Astrocyte (in vitro differentiated cells and primary cell): ENCODE measurements around the gene STING1. TPM values are rescaled to one million over a fixed set of nuclear protein-coding genes. Genes with fewer than 3 reads are reported as not detected.
"Not testable (repeated sequence)": the region's sequence is repeated elsewhere in the genome, so short reads cannot be mapped to it uniquely, and the experiment has no call there.

Experiments used
- DNase-seq: peaks from one replicate; pipeline ENCODE4 v3.0.0-alpha.2; 2010; ENCODE audit warnings: low read depth
- FAIRE-seq: peaks from 2 replicates; lab custom pipeline; 2011; peaks lifted over from hg19 to GRCh38; lab: Jason Lieb, UNC
- H2AFZ ChIP-seq: 2 replicates; pipeline ENCODE4 v1.6.0; 2012; ENCODE audit warnings: low read depth, low read length, inconsistent platforms
- H3K27ac ChIP-seq: 2 replicates; pipeline ENCODE4 v1.5.1; 2011; ENCODE audit warnings: low read depth, low read length, inconsistent platforms
- H3K27me3 ChIP-seq: 2 replicates; pipeline ENCODE4 v1.6.0; 2011; ENCODE audit warnings: low read length, inconsistent platforms; ENCODE audit not compliant: insufficient read depth
- H3K36me3 ChIP-seq: 2 replicates; pipeline ENCODE4 v1.5.1; 2011; ENCODE audit warnings: low read length, inconsistent platforms; ENCODE audit not compliant: insufficient read depth
- H3K4me1 ChIP-seq: 2 replicates; pipeline ENCODE4 v1.5.1; 2011; ENCODE audit warnings: low read length, inconsistent platforms; ENCODE audit not compliant: insufficient read depth
- H3K4me2 ChIP-seq: 2 replicates; pipeline ENCODE4 v1.6.0; 2012; ENCODE audit warnings: low read length, inconsistent platforms
- H3K4me3 ChIP-seq: 2 replicates; pipeline ENCODE4 v1.5.1; 2011; ENCODE audit warnings: low read depth, mild to moderate bottlenecking, low read length, inconsistent platforms; ENCODE audit not compliant: insufficient read depth
- H3K79me2 ChIP-seq: 2 replicates; pipeline ENCODE4 v1.6.0; 2012; ENCODE audit warnings: mild to moderate bottlenecking, low read length, inconsistent platforms; ENCODE audit not compliant: insufficient read depth
- H3K9ac ChIP-seq: 2 replicates; pipeline ENCODE4 v1.6.0; 2012; ENCODE audit warnings: mild to moderate bottlenecking, low read length, inconsistent platforms
- H3K9me3 ChIP-seq: 2 replicates; pipeline ENCODE4 v1.5.1; 2012; ENCODE audit warnings: low read depth, mild to moderate bottlenecking, low read length, inconsistent platforms; ENCODE audit not compliant: insufficient read depth
- H4K20me1 ChIP-seq: 2 replicates; pipeline ENCODE4 v1.6.0; 2012; ENCODE audit warnings: low read length, inconsistent platforms; ENCODE audit not compliant: insufficient read depth
- H3K27ac Mint-ChIP-seq: one replicate; pipeline ENCODE4 v1.8.0; 2021; ENCODE audit warnings: mild to moderate bottlenecking, mixed read lengths; ENCODE audit not compliant: unreplicated experiment
- H3K27me3 Mint-ChIP-seq: one replicate; pipeline ENCODE4 v1.8.0; 2021; ENCODE audit warnings: low read depth, mixed read lengths; ENCODE audit not compliant: unreplicated experiment
- H3K36me3 Mint-ChIP-seq: one replicate; pipeline ENCODE4 v1.8.0; 2021; ENCODE audit warnings: low read depth, mixed read lengths; ENCODE audit not compliant: unreplicated experiment
- H3K4me1 Mint-ChIP-seq: one replicate; pipeline ENCODE4 v1.8.0; 2021; ENCODE audit warnings: low read depth, mixed read lengths; ENCODE audit not compliant: unreplicated experiment
- H3K4me3 Mint-ChIP-seq: one replicate; pipeline ENCODE4 v1.8.0; 2021; ENCODE audit warnings: mild to moderate bottlenecking, moderate library complexity, mixed read lengths; ENCODE audit not compliant: unreplicated experiment
- H3K9me3 Mint-ChIP-seq: one replicate; pipeline ENCODE4 v1.8.0; 2021; ENCODE audit warnings: mild to moderate bottlenecking, mixed read lengths; ENCODE audit not compliant: unreplicated experiment
- total RNA-seq: library from RNA; stranded (reverse); gene quantifications from 2 replicates; pipeline ENCODE4 v1.2.1, GENCODE V29; 2021

Gene STING1
- total RNA-seq, 1 donor from 2014 or later = 3.3 TPM

GRCh38 chr5:139527896-139528467 lies 45.4 kb upstream of the STING1 start:
- not testable (repeated sequence) for H3K4me2 ChIP-seq, H4K20me1 ChIP-seq, H3K4me1 ChIP-seq, H3K27ac Mint-ChIP-seq, H3K36me3 ChIP-seq, DNase-seq, FAIRE-seq, H3K9me3 ChIP-seq, H3K4me3 Mint-ChIP-seq, H2AFZ ChIP-seq, H3K36me3 Mint-ChIP-seq, H3K4me1 Mint-ChIP-seq, H3K27ac ChIP-seq, H3K79me2 ChIP-seq, H3K4me3 ChIP-seq, H3K9ac ChIP-seq, H3K27me3 ChIP-seq
- H3K27me3 Mint-ChIP-seq = peaks cover 13% of the 10 kb centered on the region
- H3K9me3 Mint-ChIP-seq = peaks cover 13% of the 10 kb centered on the region

GRCh38 chr5:139527090-139527470 lies 44.5 kb upstream of the STING1 start:
- not testable (repeated sequence) for DNase-seq, FAIRE-seq, H3K9me3 ChIP-seq, H3K27ac ChIP-seq, H3K4me2 ChIP-seq, H3K27ac Mint-ChIP-seq, H3K36me3 ChIP-seq, H4K20me1 ChIP-seq, H3K36me3 Mint-ChIP-seq, H2AFZ ChIP-seq, H3K4me3 Mint-ChIP-seq, H3K9ac ChIP-seq, H3K27me3 ChIP-seq, H3K79me2 ChIP-seq, H3K4me1 ChIP-seq, H3K4me1 Mint-ChIP-seq, H3K4me3 ChIP-seq
- Mint-ChIP-seq H3K9me3 (peaks cover 13% of the 10 kb centered on the region), H3K27me3 (peaks cover 17% of the 10 kb centered on the region)

- H3K4me3 Mint-ChIP-seq, H3K9ac ChIP-seq, H3K36me3 ChIP-seq, H3K4me3 ChIP-seq, H3K27me3 ChIP-seq, DNase-seq, H3K4me2 ChIP-seq, H3K36me3 Mint-ChIP-seq, H3K4me1 Mint-ChIP-seq, H2AFZ ChIP-seq, H3K27ac Mint-ChIP-seq, H4K20me1 ChIP-seq, FAIRE-seq, H3K4me1 ChIP-seq, H3K27ac ChIP-seq, H3K79me2 ChIP-seq, H3K9me3 ChIP-seq: not testable (repeated sequence)
- H3K27me3 Mint-ChIP-seq = peaks cover 17% of the 10 kb centered on the region
- peaks cover 13% of the 10 kb centered on the region for H3K9me3 Mint-ChIP-seq
Measured at GRCh38 chr5:139526309-139527089, 43.9 kb upstream of the STING1 start.

GRCh38 chr5:139525586-139526308 lies 43.2 kb upstream of the STING1 start:
- not testable (repeated sequence) for H3K27ac Mint-ChIP-seq, H3K9me3 Mint-ChIP-seq, H3K4me2 ChIP-seq, H3K79me2 ChIP-seq, H3K36me3 ChIP-seq, H3K36me3 Mint-ChIP-seq, DNase-seq, H3K4me3 Mint-ChIP-seq, H3K9me3 ChIP-seq, H3K27me3 ChIP-seq, H3K4me3 ChIP-seq, H3K4me1 ChIP-seq, H3K27ac ChIP-seq, H4K20me1 ChIP-seq, H3K4me1 Mint-ChIP-seq, FAIRE-seq, H2AFZ ChIP-seq, H3K9ac ChIP-seq
- peaks cover 17% of the 10 kb centered on the region for H3K27me3 Mint-ChIP-seq
